HG03108 (cell line): ENCODE data around the gene COPG2.
A peak's percentile ranks its signal among the peaks of the same experiment; 100 is the strongest.
"Not testable (repeated sequence)": the region's sequence is repeated elsewhere in the genome, so short reads cannot be mapped to it uniquely, and the experiment has no call there.

Experiments used
- ATAC-seq: cut with Tn5 transposase; IDR thresholded peaks from one replicate; pipeline ENCODE4 v1.9.1; 2021; ENCODE audit warnings: moderate library complexity; ENCODE audit not compliant: unreplicated experiment

Gene COPG2

GRCh38 chr7:130566168-130566897 lies 102.2 kb downstream of the COPG2 start:
- no peak for ATAC-seq

- peak; percentile 83 for ATAC-seq
Observed at GRCh38 chr7:130560972-130561371, 107.6 kb downstream of the COPG2 start.

GRCh38 chr7:130559184-130559583 lies 109.4 kb downstream of the COPG2 start:
- no peak for ATAC-seq

GRCh38 chr7:130554481-130554880 lies 114.1 kb downstream of the COPG2 start:
- no peak for ATAC-seq

GRCh38 chr7:130553398-130554029 lies 115.0 kb downstream of the COPG2 start:
- no peak for ATAC-seq

GRCh38 chr7:130544356-130544755 lies 124.2 kb downstream of the COPG2 start:
- no peak for ATAC-seq

- no peak for ATAC-seq
Observed at GRCh38 chr7:130543487-130544010, 125.0 kb downstream of the COPG2 start.

GRCh38 chr7:130542297-130542696 lies 126.3 kb downstream of the COPG2 start:
- ATAC-seq, result not testable (repeated sequence)

GRCh38 chr7:130541287-130541686 lies 127.3 kb downstream of the COPG2 start:
- not testable (repeated sequence) for ATAC-seq

GRCh38 chr7:130537894-130538293 lies 130.7 kb downstream of the COPG2 start:
- ATAC-seq, result not testable (repeated sequence)

GRCh38 chr7:130529417-130529816 lies 139.1 kb downstream of the COPG2 start:
- no peak for ATAC-seq

GRCh38 chr7:130527752-130528355 lies 140.7 kb downstream of the COPG2 start:
- not testable (repeated sequence) for ATAC-seq

- ATAC-seq, result no peak
Observed at GRCh38 chr7:130524628-130525027, 143.9 kb downstream of the COPG2 start.

GRCh38 chr7:130523519-130524125 lies 144.9 kb downstream of the COPG2 start:
- not testable (repeated sequence) for ATAC-seq

- no peak for ATAC-seq
Observed at GRCh38 chr7:130521258-130521951, 147.1 kb downstream of the COPG2 start.

- no peak for ATAC-seq
Observed at GRCh38 chr7:130515315-130516040, 153.1 kb downstream of the COPG2 start.

- no peak for ATAC-seq
Observed at GRCh38 chr7:130513447-130513846, 155.1 kb downstream of the COPG2 start.

- not testable (repeated sequence) for ATAC-seq
Observed at GRCh38 chr7:130512038-130512437, 156.5 kb downstream of the COPG2 start.

- no peak for ATAC-seq
Observed at GRCh38 chr7:130506358-130506757, 162.2 kb downstream of the COPG2 start.

- ATAC-seq, result no peak
Observed at GRCh38 chr7:130505753-130506152, 162.8 kb downstream of the COPG2 start.
